Heart right ventricle (tissue), 16 donors: ENCODE measurements around the gene IGSF3. TPM values are rescaled to one million over a fixed set of nuclear protein-coding genes. Genes with fewer than 3 reads are reported as not detected.

Experiments
- ATAC-seq, 8 donors: fragments of 200-7000 bp; cut with Tn5 transposase; one replicate each; pipeline ENCODE4 v1.9.1; 2020; ENCODE audit warnings: mild to moderate bottlenecking in 8 of 8, moderate library complexity in 8 of 8, moderate number of reproducible peaks in 1 of 8
- DNase-seq, 2 donors: peaks; one replicate each; pipeline ENCODE4 v3.0.0-alpha.2; 2020
- H3K27ac ChIP-seq, 10 donors: fragments of 200-600 bp; sonication (generic) in 2 of 10; one replicate each; pipeline versions ENCODE4 v1.5.0 to v1.8.0; 2020 to 2022; ENCODE audit warnings: mild to moderate bottlenecking in 3 of 10
- H3K27me3 ChIP-seq, 7 donors: fragments of 200-600 bp; one replicate each; pipeline ENCODE4 v1.8.0; 2021 to 2022; ENCODE audit warnings: mild to moderate bottlenecking in 2 of 7
- H3K36me3 ChIP-seq, 9 donors: fragments of 200-600 bp; sonication (generic) in 1 of 9; one replicate each; pipeline versions ENCODE4 v1.5.0 to v1.8.0; 2020 to 2022; ENCODE audit warnings: mild to moderate bottlenecking in 2 of 9
- H3K4me1 ChIP-seq, 9 donors: fragments of 200-600 bp; sonication (generic) in 1 of 9; one replicate each; pipeline versions ENCODE4 v1.5.0 to v1.8.0; 2020 to 2022; ENCODE audit warnings: mild to moderate bottlenecking in 4 of 9
- H3K4me3 ChIP-seq, 10 donors: fragments of 200-600 bp; sonication (generic) in 2 of 10; one replicate each; pipeline versions ENCODE4 v1.5.0 to v1.8.0; 2020 to 2022; ENCODE audit warnings: mild to moderate bottlenecking in 7 of 10, moderate library complexity in 2 of 10
- H3K9me3 ChIP-seq, 11 donors: fragments of 200-600 bp in 10 of 11; sonication (generic) in 2 of 11; one replicate each; pipeline versions ENCODE4 v1.5.0 to v1.8.0; 2013 to 2022; ENCODE audit warnings: mild to moderate bottlenecking in 2 of 11, control low read depth in 1 of 11, moderate library complexity in 1 of 11
- WGBS, 2 donors: extraction: QIAGEN DNeasy Blood & Tissue Kit; methylation state at CpG; one replicate each; pipeline ENCODE4 v1.1.7; 2013; ENCODE audit warnings: inconsistent platforms in 1 of 2; 5-methylcytosine and 5-hydroxymethylcytosine counted together
- intact Hi-C, 10 donors: fragments of 100-400 bp; cut with DNase I; formaldehyde crosslinking; loops; one replicate each; pipeline versions ENCODE4 v1.11.1 to v1.14.2; 2022
- polyA plus RNA-seq, 2 donors: library from polyadenylated mRNA; stranded (reverse); fragments of 200-250 nt; gene quantifications; one replicate each; pipeline ENCODE4 v1.2.3, GENCODE V29; 2013
- total RNA-seq, 10 donors: library from RNA; stranded (reverse); fragmentation: NEBNext Ultra II Directional in 3 of 10; extraction: Animal tissue kit (Norgen Biotek cat#: 25700) in 3 of 10; gene quantifications; one replicate each; pipeline versions ENCODE4 v1.2.1 to v1.2.4, GENCODE V29; 2021 to 2023
- TF ChIP-seq, protein P1 (sequence below), 9 donors: fragments of 200-600 bp; sonication (generic) in 2 of 9; IDR thresholded peaks; one replicate each; pipeline versions ENCODE4 v1.5.0 to v1.8.0; 2021 to 2022; ENCODE audit warnings: antibody characterized with exemption in 9 of 9, mild to moderate bottlenecking in 5 of 9, moderate library complexity in 1 of 9
- donor health status: Arrhythmogenic right ventricular cardiomyopathy.
- donor health status: ischemic (EF 13 %, LVEDD 7.1; RV severe dilation, severe dysfunction).
- donor health status: healthy with polysubstance abuse.
- donor health status: DM: no; HTN: yes; CAD: no.
- donor health status: DM: no; HTN: no; CAD: no.
- donor health status: ischemic (EF 25% LVEDD 6.9; RV normal size, moderate dysfunction).
- donor health status: ischemic (EF 25% LVEDD 5.7; RV mildly dilated, moderate dysfunction).
- donor health status: healthy.
- donor health status: DM: yes; HTN: yes; CAD: no.
- donor health status: Ischemic cardiomyopathy.
- donor health status: ischemic (EF 35%, LVEDD 5.7; RV mildly dilated, moderate dysfunction).
- donor health status: nonischemic (EF 11% LVEDD 7.7; RV severe dilation, severe dysfunction).
- donor health status: DM: yes; HTN: yes; CAD: no.
- donor health status: PGD.
- donor health status: ischemic (EF 29% LVEDD 5.4; RV normal size, mild dysfunction).
- donor health status: nonischemic (EF 23%, LVEDD 6.1; RV moderate dilation, normal function).

Gene IGSF3
- total and polyA plus RNA-seq, 12 donors = 4.0 to 21.2 (median 12.8) TPM

DNA sequence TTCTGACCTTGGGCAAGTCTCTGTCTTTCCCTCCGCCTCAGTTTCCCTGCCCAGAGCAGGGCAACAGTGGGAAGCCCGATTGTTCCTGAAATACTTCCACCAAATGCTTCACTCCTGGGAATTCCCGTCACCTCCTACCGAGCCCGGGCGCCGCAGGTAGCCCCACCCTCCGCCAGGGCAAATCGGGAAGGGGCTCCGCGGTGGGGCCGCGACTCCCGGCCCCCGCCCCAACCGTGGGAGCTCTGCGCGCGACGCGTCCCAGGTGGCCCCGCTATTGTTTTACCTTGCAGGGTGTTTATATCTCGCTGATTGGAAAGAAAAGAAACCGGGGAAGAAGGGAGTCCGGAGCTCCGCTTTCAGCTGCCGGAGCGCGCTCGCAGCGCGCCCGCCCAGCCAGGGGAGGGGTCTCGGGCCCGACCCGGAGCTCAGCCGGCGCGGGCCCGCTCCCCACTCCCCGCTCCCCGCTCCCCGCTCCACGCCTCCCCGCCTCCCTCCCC is 407 bp downstream of the IGSF3 start:
- intact Hi-C loops = loop anchor here in 2 of 10 donors (5.0 kb wide), 2 partner anchors 90 to 95 kb away; partner anchors contain the start of gene CD58 (in 1 of the 2)
- DNase-seq (no peak), ATAC-seq (peak in 2 of 8 donors; percentile 2 to 52)
- Histone ChIP-seq H3K9me3 (no peaks in the 10 kb centered on the region), H3K27ac (peak overlapping the region in 4 of 10 donors; percentile 26 to 65 (median 42)), H3K4me1 (peaks cover 0 to 21% (median 13%) of the 10 kb centered on the region in 9 donors), H3K4me3 (peak overlapping the region; percentile 49 to 88 (median 71)), H3K27me3 (peaks cover 0 to 49% (median 0%) of the 10 kb centered on the region in 7 donors), H3K36me3 (no peaks in the 10 kb centered on the region)
- WGBS, 2 donors = 0 to 1% methylated on average over 28 to 42 of the region's 45 CpGs
- TF ChIP-seq, protein P1, sequence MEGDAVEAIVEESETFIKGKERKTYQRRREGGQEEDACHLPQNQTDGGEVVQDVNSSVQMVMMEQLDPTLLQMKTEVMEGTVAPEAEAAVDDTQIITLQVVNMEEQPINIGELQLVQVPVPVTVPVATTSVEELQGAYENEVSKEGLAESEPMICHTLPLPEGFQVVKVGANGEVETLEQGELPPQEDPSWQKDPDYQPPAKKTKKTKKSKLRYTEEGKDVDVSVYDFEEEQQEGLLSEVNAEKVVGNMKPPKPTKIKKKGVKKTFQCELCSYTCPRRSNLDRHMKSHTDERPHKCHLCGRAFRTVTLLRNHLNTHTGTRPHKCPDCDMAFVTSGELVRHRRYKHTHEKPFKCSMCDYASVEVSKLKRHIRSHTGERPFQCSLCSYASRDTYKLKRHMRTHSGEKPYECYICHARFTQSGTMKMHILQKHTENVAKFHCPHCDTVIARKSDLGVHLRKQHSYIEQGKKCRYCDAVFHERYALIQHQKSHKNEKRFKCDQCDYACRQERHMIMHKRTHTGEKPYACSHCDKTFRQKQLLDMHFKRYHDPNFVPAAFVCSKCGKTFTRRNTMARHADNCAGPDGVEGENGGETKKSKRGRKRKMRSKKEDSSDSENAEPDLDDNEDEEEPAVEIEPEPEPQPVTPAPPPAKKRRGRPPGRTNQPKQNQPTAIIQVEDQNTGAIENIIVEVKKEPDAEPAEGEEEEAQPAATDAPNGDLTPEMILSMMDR (IDR thresholded peaks at IDR 0.05) = no peak

DNA sequence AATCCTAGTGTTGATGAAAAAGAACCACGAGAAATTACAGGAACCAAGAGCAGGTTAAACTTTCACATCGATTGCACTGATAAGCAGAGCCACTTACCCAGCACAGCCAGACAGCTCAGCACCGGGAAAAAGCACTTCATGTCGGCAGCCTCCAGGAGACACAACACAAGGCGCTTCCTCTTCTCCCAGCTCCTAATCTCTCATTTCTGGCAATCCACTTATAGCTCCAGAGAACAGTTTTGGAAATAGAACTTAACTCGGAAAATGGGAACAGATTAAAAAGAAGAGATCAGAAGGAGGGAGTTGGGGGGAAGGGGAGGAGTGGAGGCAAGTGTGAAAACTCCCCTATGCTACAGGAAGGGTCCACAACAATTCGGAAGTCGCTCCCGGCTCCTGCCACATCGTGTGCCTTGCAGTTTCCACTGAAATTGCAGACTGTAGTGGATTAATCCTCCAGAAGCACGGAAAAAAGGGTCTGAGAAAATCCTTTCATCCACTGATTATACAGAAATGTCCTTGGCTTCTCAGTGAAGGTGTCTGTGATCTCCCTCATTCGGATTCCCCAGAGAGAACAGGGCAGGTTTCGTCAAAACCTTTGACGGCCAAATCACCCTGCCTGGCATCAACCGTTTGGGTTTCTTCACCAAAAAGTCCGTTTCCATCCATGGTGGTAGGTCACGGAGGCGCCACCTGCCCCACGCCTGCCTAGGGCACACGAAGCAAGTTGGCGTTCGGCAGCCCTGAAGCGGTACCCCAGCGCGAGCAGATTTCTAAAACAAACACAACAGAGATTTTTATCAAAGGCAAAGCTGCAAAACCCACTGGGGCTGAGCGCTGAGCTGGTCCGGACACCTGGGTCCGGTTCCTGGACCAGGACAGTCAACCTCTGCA is 1.1 kb downstream of the IGSF3 start:
- H3K27ac ChIP-seq = peak overlapping the region in 5 of 10 donors; percentile 3 to 65 (median 25)
- H3K36me3 ChIP-seq = no peaks in the 10 kb centered on the region
- peaks cover 0 to 49% (median 0%) of the 10 kb centered on the region in 7 donors for H3K27me3 ChIP-seq
- TF ChIP-seq, protein P1 (IDR thresholded peaks at IDR 0.05) = no peak
- 9 to 13% methylated on average over 28 of the region's 28 CpGs for WGBS, 2 donors
- ATAC-seq (peak in 2 of 8 donors; percentile 21 to 38), DNase-seq (no peak)
- intact Hi-C loops = loop anchor here in 2 of 10 donors (5.0 kb wide), 2 partner anchors 89 to 94 kb away; partner anchors contain the start of gene CD58 (in 1 of the 2)
- H3K4me1 ChIP-seq = peaks cover 0 to 19% (median 13%) of the 10 kb centered on the region in 9 donors
- peak overlapping the region; percentile 49 to 88 (median 71) for H3K4me3 ChIP-seq
- H3K9me3 ChIP-seq = no peaks in the 10 kb centered on the region

DNA sequence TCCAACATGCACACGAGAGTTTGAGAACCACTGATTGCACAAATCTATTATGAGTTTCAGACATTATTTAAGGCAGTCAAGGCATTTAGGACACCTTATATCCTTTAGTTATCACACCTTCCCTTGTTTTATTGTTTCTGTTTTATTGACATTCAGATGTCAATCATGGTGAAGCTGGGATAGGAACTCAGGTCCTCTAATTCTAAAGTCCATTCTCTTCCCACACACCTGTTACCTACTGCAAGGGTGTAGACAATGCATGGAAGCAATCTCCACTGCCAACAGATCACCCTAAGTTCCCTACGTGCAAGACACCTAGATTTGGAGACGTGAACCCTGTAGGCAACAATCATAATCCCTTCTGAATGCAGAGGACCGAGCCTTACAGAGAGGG is 2.6 kb downstream of the IGSF3 start:
- H3K36me3 ChIP-seq = no peaks in the 10 kb centered on the region
- intact Hi-C loops = loop anchor here in 2 of 10 donors (5.0 kb wide), 2 partner anchors 88 to 93 kb away; partner anchors contain the start of gene CD58 (in 1 of the 2)
- peaks cover 0 to 18% (median 13%) of the 10 kb centered on the region in 9 donors for H3K4me1 ChIP-seq
- no peaks in the 10 kb centered on the region for H3K9me3 ChIP-seq
- TF ChIP-seq, protein P1 (IDR thresholded peaks at IDR 0.05) = no peak
- H3K4me3 ChIP-seq = no peak overlapping the region
- DNase-seq = no peak
- no peak overlapping the region for H3K27ac ChIP-seq
- WGBS, 2 donors = 83 to 90% methylated on average over 4 of the region's 4 CpGs
- ATAC-seq = no peak
- H3K27me3 ChIP-seq = peaks cover 0 to 49% (median 0%) of the 10 kb centered on the region in 7 donors

DNA sequence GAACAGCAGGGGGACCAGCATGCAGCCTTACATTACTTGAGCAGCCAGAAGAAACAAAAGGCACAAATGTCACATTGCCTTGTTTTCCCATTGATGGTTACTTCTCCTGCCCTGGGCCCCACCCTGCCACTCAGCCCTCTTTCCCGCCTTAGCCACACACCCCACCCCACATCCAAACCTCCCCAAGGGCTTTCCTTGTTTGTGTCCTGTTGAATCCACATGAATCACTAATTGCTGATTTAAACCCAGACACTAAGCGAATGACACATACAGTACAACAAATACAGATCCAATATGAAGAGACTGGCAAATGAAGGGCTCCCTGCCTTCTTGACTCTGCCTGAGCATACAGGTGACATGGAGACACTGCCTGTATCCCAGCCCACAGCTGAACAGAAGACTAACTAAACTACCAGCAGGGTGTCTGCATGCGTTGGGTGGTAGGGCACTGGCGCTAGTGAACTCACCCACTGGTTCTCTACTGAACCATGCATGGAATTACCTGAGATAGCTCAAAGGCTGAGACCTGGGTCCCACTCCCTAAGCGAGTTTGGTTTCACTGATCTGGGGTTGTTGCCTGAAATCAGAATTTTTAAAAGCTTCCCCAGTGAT is 3.1 kb downstream of the IGSF3 start:
- H3K4me3 ChIP-seq = no peak overlapping the region
- intact Hi-C loops = no loop called here
- H3K27ac ChIP-seq = no peak overlapping the region
- no peaks in the 10 kb centered on the region for H3K9me3 ChIP-seq
- no peaks in the 10 kb centered on the region for H3K36me3 ChIP-seq
- H3K27me3 ChIP-seq = peaks cover 0 to 49% (median 0%) of the 10 kb centered on the region in 7 donors
- H3K4me1 ChIP-seq = peaks cover 0 to 18% (median 13%) of the 10 kb centered on the region in 9 donors
- TF ChIP-seq, protein P1 (IDR thresholded peaks at IDR 0.05) = no peak
- WGBS, 2 donors = 84 to 97% methylated on average over 5 of the region's 5 CpGs
- DNase-seq = no peak
- ATAC-seq = no peak
